Liver (tissue), 3 donors: ENCODE measurements around the gene KIRREL3.

Source experiments
- EGR1 ChIP-seq, 2 donors: IDR thresholded peaks; 2 replicates each; pipeline ENCODE4 v1.6.1; 2016 to 2018; ENCODE audit warnings: antibody characterized with exemption in 2 of 2, low read depth in 2 of 2
- GABPA ChIP-seq, 2 donors: IDR thresholded peaks in 1 of 2; conservative IDR thresholded peaks in 1 of 2; 2 replicates each; pipeline ENCODE4 v1.6.1; 2016; ENCODE audit warnings: antibody characterized with exemption in 2 of 2, mild to moderate bottlenecking in 1 of 2, moderate library complexity in 1 of 2
- JUND ChIP-seq, 2 donors: IDR thresholded peaks; 2 replicates each; pipeline ENCODE4 v1.6.1; 2016; ENCODE audit warnings: antibody characterized with exemption in 2 of 2
- RXRA ChIP-seq, 2 donors: IDR thresholded peaks; 2 replicates each; pipeline ENCODE4 v1.6.1; 2017 to 2018; ENCODE audit warnings: antibody characterized with exemption in 2 of 2, mild to moderate bottlenecking in 1 of 2
- SP1 ChIP-seq: IDR thresholded peaks from 2 replicates; pipeline ENCODE4 v1.6.1; 2018; ENCODE audit warnings: antibody characterized with exemption, mild to moderate bottlenecking
- TF ChIP-seq, protein P1 (sequence below): fragments of 150-350 bp; IDR thresholded peaks from 2 replicates; pipeline ENCODE4 v1.5.1; 2017; ENCODE audit warnings: improper control_type of control experiment, low read depth, low read length; ENCODE audit not compliant: missing input control
- TF ChIP-seq, protein P2 (sequence below): IDR thresholded peaks from 2 replicates; pipeline ENCODE4 v1.6.1; 2016; ENCODE audit warnings: antibody characterized with exemption
- TF ChIP-seq, protein P3 (sequence below): IDR thresholded peaks from 2 replicates; pipeline ENCODE4 v1.6.1; 2016; ENCODE audit warnings: antibody characterized with exemption
- TF ChIP-seq, protein P4 (sequence below): IDR thresholded peaks from 2 replicates; pipeline ENCODE4 v1.6.1; 2016; ENCODE audit warnings: antibody characterized with exemption
- donor health status: healthy.
- donor health status: healthy.

DNA sequence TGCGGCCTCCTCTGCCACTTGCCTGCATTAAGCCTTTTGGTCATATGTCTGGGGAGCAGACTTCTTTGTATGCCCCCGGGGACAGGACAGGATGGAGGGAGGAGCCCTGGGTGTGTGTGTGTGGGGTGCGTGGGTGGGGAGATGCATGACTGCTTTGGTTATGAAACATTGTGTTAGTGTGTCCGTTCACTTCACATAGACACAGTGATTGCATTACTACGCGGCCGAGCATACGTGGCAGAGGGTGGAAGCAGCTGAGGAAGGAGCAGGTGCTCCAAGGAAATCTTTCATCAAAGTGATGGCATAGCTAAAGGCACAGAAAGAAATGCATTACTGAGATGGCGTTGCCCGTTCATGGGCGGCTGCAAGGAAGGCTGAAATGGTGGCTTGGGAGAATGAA is 384.7 kb downstream of the KIRREL3 start:
- TF ChIP-seq, protein P1, sequence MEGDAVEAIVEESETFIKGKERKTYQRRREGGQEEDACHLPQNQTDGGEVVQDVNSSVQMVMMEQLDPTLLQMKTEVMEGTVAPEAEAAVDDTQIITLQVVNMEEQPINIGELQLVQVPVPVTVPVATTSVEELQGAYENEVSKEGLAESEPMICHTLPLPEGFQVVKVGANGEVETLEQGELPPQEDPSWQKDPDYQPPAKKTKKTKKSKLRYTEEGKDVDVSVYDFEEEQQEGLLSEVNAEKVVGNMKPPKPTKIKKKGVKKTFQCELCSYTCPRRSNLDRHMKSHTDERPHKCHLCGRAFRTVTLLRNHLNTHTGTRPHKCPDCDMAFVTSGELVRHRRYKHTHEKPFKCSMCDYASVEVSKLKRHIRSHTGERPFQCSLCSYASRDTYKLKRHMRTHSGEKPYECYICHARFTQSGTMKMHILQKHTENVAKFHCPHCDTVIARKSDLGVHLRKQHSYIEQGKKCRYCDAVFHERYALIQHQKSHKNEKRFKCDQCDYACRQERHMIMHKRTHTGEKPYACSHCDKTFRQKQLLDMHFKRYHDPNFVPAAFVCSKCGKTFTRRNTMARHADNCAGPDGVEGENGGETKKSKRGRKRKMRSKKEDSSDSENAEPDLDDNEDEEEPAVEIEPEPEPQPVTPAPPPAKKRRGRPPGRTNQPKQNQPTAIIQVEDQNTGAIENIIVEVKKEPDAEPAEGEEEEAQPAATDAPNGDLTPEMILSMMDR: no peak
- TF ChIP-seq JUND (IDR thresholded peaks at IDR 0.05): no peak
- TF ChIP-seq, protein P2, sequence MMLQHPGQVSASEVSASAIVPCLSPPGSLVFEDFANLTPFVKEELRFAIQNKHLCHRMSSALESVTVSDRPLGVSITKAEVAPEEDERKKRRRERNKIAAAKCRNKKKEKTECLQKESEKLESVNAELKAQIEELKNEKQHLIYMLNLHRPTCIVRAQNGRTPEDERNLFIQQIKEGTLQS: no peak
- TF ChIP-seq, protein P3, sequence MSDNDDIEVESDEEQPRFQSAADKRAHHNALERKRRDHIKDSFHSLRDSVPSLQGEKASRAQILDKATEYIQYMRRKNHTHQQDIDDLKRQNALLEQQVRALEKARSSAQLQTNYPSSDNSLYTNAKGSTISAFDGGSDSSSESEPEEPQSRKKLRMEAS: no peak
- TF ChIP-seq SP1: no peak
- TF ChIP-seq EGR1 (IDR thresholded peaks at IDR 0.05; ENCODE audit: low read depth in 2 of 2): no peak
- TF ChIP-seq RXRA (IDR thresholded peaks at IDR 0.05): no peak
- TF ChIP-seq GABPA (IDR thresholded peaks at IDR 0.05 in 1 of 2, conservative IDR thresholded peaks at IDR 0.05 in 1 of 2): no peak
- TF ChIP-seq, protein P4, sequence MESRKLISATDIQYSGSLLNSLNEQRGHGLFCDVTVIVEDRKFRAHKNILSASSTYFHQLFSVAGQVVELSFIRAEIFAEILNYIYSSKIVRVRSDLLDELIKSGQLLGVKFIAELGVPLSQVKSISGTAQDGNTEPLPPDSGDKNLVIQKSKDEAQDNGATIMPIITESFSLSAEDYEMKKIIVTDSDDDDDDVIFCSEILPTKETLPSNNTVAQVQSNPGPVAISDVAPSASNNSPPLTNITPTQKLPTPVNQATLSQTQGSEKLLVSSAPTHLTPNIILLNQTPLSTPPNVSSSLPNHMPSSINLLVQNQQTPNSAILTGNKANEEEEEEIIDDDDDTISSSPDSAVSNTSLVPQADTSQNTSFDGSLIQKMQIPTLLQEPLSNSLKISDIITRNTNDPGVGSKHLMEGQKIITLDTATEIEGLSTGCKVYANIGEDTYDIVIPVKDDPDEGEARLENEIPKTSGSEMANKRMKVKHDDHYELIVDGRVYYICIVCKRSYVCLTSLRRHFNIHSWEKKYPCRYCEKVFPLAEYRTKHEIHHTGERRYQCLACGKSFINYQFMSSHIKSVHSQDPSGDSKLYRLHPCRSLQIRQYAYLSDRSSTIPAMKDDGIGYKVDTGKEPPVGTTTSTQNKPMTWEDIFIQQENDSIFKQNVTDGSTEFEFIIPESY: no peak
